Large intestine (tissue), 3 donors: Measurements from ENCODE around the gene PLXNC1. TPM values are rescaled to one million over a fixed set of nuclear protein-coding genes. Genes with fewer than 3 reads are reported as not detected.

Experiments
- DNase-seq, 2 donors: peaks; one replicate each; pipeline versions ENCODE4 v3.0.0 to v3.0.0-alpha.2; 2013
- H3K27ac ChIP-seq: one replicate; pipeline ENCODE4 v1.5.1; 2013; ENCODE audit warnings: low read length
- H3K27me3 ChIP-seq: 2 replicates; pipeline ENCODE4 v1.6.1; 2013; ENCODE audit warnings: low read length; ENCODE audit not compliant: control insufficient read depth, insufficient read depth
- H3K36me3 ChIP-seq: 2 replicates; pipeline ENCODE4 v1.6.1; 2013; ENCODE audit warnings: low read length; ENCODE audit not compliant: control insufficient read depth, insufficient read depth
- H3K4me1 ChIP-seq: one replicate; pipeline ENCODE4 v1.6.1; 2013; ENCODE audit warnings: low read length; ENCODE audit not compliant: control insufficient read depth, insufficient read depth
- H3K4me3 ChIP-seq: one replicate; pipeline ENCODE4 v1.5.1; 2013; ENCODE audit warnings: low read length
- H3K9me3 ChIP-seq: one replicate; pipeline ENCODE4 v1.6.1; 2013; ENCODE audit warnings: mild to moderate bottlenecking, low read depth, low read length, moderate library complexity; ENCODE audit not compliant: control insufficient read depth
- WGBS: methylation state at CpG from one replicate; pipeline ENCODE4 v1.1.5; 2013; ENCODE audit warnings: low lambda C conversion rate; ENCODE audit not compliant: insufficient coverage; 5-methylcytosine and 5-hydroxymethylcytosine counted together
- polyA plus RNA-seq: library from polyadenylated mRNA; unstranded; fragments of 120-200 nt; gene quantifications from one replicate; pipeline ENCODE4 v1.2.1, GENCODE V29; 2013

Gene PLXNC1
- polyA plus RNA-seq, 1 donor = 20.3 TPM

GRCh38 chr12:94204499-94205247 lies 56.3 kb downstream of the PLXNC1 start:
- no peaks in the 10 kb centered on the region for H3K27me3 ChIP-seq
- H3K27ac ChIP-seq = no peak overlapping the region
- no peaks in the 10 kb centered on the region for H3K9me3 ChIP-seq
- H3K4me1 ChIP-seq = no peaks in the 10 kb centered on the region
- H3K4me3 ChIP-seq = no peak overlapping the region
- DNase-seq = no peak
- no peaks in the 10 kb centered on the region for H3K36me3 ChIP-seq
- 80% methylated on average over 1 of the region's 4 CpGs for WGBS

- WGBS = no CpG with 5 or more reads among the region's 1 CpG
- Histone ChIP-seq H3K9me3 (no peaks in the 10 kb centered on the region), H3K4me3 (no peak overlapping the region), H3K36me3 (no peaks in the 10 kb centered on the region), H3K27ac (no peak overlapping the region), H3K4me1 (no peaks in the 10 kb centered on the region), H3K27me3 (no peaks in the 10 kb centered on the region)
- DNase-seq = no peak
These were observed 57.4 kb downstream of the PLXNC1 start for GRCh38 chr12:94205822-94206221.

DNA sequence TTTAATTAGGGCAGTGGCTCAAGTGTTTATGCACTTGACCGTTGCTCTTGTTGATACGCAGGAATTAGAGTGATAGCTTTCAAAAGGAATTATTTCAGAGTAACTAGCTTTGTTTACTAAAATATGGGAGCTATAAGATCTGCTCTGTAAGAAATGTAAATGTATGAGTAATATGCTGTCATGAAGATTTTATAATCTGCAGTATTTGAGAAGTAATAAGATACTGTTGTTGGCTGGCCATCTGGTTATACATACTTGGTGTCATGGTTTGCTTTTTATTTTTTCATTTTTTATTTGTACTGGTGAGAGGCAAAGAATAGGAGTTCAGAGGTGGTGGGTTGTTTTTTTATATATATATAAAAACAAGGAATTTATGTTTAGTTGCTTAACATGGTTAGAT lies 58.5 kb downstream of the PLXNC1 start:
- no peaks in the 10 kb centered on the region for H3K4me1 ChIP-seq
- 83% methylated on average over 1 of the region's 2 CpGs for WGBS
- no peak overlapping the region for H3K4me3 ChIP-seq
- H3K9me3 ChIP-seq = no peaks in the 10 kb centered on the region
- no peaks in the 10 kb centered on the region for H3K36me3 ChIP-seq
- no peak for DNase-seq
- no peaks in the 10 kb centered on the region for H3K27me3 ChIP-seq
- no peak overlapping the region for H3K27ac ChIP-seq

GRCh38 chr12:94207467-94207848 lies 59.1 kb downstream of the PLXNC1 start:
- 83% methylated on average over 1 of the region's 2 CpGs for WGBS

DNA sequence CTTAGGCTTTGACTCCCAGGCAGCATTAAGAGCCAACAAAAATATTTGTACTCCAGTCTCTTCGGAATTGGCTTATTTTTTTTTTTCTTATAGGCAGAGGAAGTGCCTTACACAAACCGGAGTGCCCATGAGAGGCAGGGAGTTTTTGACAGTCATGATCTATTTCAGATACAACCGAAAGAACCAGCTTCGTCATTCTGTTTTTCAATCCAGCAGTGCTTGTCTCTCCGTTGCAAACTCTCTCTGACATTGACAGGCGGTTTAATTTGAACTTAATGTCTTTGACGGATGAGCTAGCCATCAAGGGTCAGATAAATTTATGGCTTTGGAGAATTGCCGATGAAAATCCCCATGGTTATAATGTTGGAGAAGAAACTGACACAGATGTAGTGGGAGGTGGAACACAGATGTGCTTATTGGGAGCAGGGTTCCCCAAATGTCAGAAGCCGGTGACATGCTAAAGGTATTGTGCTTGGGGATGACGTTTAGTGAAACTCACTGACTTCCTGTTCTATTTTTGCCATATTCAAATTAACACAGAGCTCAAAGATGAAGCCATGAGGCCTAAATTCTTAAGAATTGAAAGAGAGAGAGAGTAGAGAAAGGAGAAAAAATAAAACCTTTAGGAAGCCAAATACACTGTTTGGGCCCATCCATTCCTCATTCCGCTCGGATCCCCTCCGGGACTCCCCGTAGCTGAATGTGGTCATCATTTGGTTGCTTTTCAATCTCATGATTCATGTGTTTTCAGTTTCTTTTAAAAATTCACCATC lies 59.7 kb downstream of the PLXNC1 start:
- H3K4me1 ChIP-seq = no peaks in the 10 kb centered on the region
- no peak overlapping the region for H3K4me3 ChIP-seq
- no peak overlapping the region for H3K27ac ChIP-seq
- no peak for DNase-seq
- 91% methylated on average over 6 of the region's 14 CpGs for WGBS
- H3K9me3 ChIP-seq = no peaks in the 10 kb centered on the region
- no peaks in the 10 kb centered on the region for H3K27me3 ChIP-seq
- no peaks in the 10 kb centered on the region for H3K36me3 ChIP-seq

More at GRCh38 chr12:94207467-94207848, 59.1 kb downstream of the PLXNC1 start:
- Histone ChIP-seq H3K27ac (no peak overlapping the region), H3K9me3 (no peaks in the 10 kb centered on the region), H3K27me3 (no peaks in the 10 kb centered on the region), H3K4me1 (no peaks in the 10 kb centered on the region), H3K4me3 (no peak overlapping the region), H3K36me3 (no peaks in the 10 kb centered on the region)
- DNase-seq = no peak

DNA sequence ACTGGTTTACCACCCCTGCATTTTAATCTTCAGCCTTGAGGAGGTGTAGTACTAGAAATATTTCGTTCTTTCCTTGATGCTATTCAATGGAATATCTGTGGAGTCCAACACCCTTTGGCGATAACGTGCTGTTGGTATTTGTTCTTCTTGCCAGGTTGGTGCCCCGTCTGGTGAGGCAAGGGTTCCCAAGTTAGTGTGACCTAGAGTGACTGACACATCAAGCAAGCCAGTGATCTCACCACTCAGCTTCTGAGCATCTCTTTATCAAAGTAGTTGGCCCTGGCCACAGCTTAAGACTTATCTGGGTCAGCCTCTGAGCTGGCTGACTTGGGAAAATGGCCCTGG lies 60.2 kb downstream of the PLXNC1 start:
- WGBS = 100% methylated on average over 1 of the region's 4 CpGs
- Histone ChIP-seq H3K27me3 (no peaks in the 10 kb centered on the region), H3K4me3 (no peak overlapping the region), H3K27ac (no peak overlapping the region), H3K36me3 (no peaks in the 10 kb centered on the region), H3K9me3 (no peaks in the 10 kb centered on the region), H3K4me1 (no peaks in the 10 kb centered on the region)
- DNase-seq = no peak

DNA sequence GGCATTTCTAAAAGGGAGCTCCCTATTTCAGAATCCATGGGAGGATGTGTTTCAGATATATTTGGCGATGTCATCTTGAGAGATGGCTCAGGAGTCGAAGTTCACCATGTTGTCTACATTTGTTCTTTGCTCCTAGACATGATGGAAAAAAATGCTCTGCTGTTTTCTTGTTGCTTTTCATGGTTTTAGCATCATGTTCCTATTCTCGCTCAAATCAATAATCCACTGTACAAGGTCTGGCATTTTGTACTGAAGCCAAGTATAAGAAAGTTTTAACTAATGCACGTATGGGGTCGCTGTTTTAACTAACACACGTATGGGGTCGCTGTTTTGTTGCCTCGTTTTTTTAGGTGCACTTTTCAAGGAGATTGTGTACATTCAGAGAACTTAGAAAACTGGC lies 60.9 kb downstream of the PLXNC1 start:
- H3K36me3 ChIP-seq = no peaks in the 10 kb centered on the region
- H3K4me1 ChIP-seq = no peaks in the 10 kb centered on the region
- no peaks in the 10 kb centered on the region for H3K27me3 ChIP-seq
- no peak overlapping the region for H3K4me3 ChIP-seq
- no peaks in the 10 kb centered on the region for H3K9me3 ChIP-seq
- H3K27ac ChIP-seq = no peak overlapping the region
- no peak for DNase-seq
- 96% methylated on average over 4 of the region's 8 CpGs for WGBS

DNA sequence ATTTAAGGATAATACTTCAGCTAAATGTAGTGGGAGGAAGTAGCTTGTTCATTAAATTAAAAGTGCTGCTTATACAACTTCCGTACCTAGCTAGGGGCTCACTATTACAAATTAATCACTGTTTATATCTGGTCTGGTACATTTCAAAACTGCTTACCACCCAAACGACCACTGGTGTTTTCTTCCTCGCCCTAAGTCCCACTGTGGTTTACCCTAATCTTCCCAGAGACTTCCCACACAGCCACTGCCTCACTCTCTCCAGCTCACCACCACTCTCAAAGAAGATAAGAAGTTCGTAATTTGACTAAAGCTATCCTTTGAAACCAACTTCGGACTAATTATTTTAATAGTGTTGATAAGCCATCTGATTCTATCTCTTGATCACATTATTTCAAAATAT lies 62.6 kb downstream of the PLXNC1 start:
- no peaks in the 10 kb centered on the region for H3K9me3 ChIP-seq
- H3K36me3 ChIP-seq = no peaks in the 10 kb centered on the region
- no peak overlapping the region for H3K27ac ChIP-seq
- H3K4me3 ChIP-seq = no peak overlapping the region
- DNase-seq = no peak
- no peaks in the 10 kb centered on the region for H3K27me3 ChIP-seq
- 55% methylated on average over 3 of the region's 5 CpGs for WGBS
- no peaks in the 10 kb centered on the region for H3K4me1 ChIP-seq

DNA sequence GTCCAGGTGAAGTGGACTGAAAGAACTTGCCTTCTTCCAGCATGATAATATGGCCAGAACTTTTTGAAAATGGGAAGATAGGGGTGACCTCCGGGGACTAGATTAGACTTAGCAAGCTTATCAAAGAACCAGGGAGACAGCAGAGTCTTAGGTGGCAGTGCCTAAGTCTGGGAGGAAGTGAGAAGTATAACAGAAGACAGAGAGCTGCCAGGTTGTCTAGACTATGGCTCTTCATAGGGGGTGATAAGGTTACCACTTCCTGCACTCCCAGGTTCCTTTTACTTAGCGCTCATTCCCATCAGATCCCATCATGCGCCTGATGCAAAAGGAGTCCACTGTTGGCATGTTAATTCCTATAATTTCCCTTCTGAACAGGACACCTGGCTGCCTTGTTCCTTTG lies 69.9 kb downstream of the PLXNC1 start:
- Histone ChIP-seq H3K9me3 (no peaks in the 10 kb centered on the region), H3K27ac (no peak overlapping the region), H3K4me1 (no peaks in the 10 kb centered on the region), H3K27me3 (no peaks in the 10 kb centered on the region), H3K36me3 (peaks cover 5% of the 10 kb centered on the region), H3K4me3 (no peak overlapping the region)
- WGBS = 86% methylated on average over 1 of the region's 3 CpGs
- no peak for DNase-seq

- no peak for DNase-seq
- no CpG with 5 or more reads among the region's 2 CpGs for WGBS
- peaks cover 9% of the 10 kb centered on the region for H3K36me3 ChIP-seq
- H3K9me3 ChIP-seq = no peaks in the 10 kb centered on the region
- no peaks in the 10 kb centered on the region for H3K27me3 ChIP-seq
- no peak overlapping the region for H3K27ac ChIP-seq
- no peak overlapping the region for H3K4me3 ChIP-seq
- no peaks in the 10 kb centered on the region for H3K4me1 ChIP-seq
These were observed 71.4 kb downstream of the PLXNC1 start for GRCh38 chr12:94219622-94220302.
